NCI-H460 (cell line): ENCODE results near the gene VCL. TPM values are rescaled to one million over a fixed set of nuclear protein-coding genes. Genes with fewer than 3 reads are reported as not detected.

Experiments
- total RNA-seq: library from RNA; depleted of rRNA; stranded (reverse); fragments of >200 nt; shearing (Covaris generic); gene quantifications from 2 replicates; pipeline ENCODE4 v1.2.3, GENCODE V29; 2014; rRNA removed

Gene VCL
- total RNA-seq, 1 experiment from 2014 or later, result 75.7 TPM

Other genes starting within 250 kb of the VCL start
- 53.9 and 60.7 TPM in 2 replicates for gene CHCHD1, start 216.1 kb upstream of the VCL start, total RNA-seq
- 19.7 and 32.4 TPM in 2 replicates for gene ZSWIM8, start 212.5 kb upstream of the VCL start, total RNA-seq
- gene NDST2, start 186.5 kb upstream of the VCL start, total RNA-seq, result 18.5 and 20.8 TPM in 2 replicates
- 12.7 and 16.7 TPM in 2 replicates for gene CAMK2G, start 123.6 kb upstream of the VCL start, total RNA-seq
- 9.5 and 10.3 TPM in 2 replicates for gene PLAU, start 87.0 kb upstream of the VCL start, total RNA-seq
- 49.8 and 60.6 TPM in 2 replicates for gene AP3M1, start 152.7 kb downstream of the VCL start, total RNA-seq
- gene ADK, start 153.1 kb downstream of the VCL start, total RNA-seq, result 41.2 and 50.2 TPM in 2 replicates